ENCODE results near the gene SNAPC4. TPM values are rescaled to one million over a fixed set of nuclear protein-coding genes. Genes with fewer than 3 reads are reported as not detected.

The SNAPC4 gene
- total RNA-seq, 5 donors from 2014 or later (not counting 1 experiment from before 2014, with no cell fraction given) = 10.5 to 15.7 (median 13.3) TPM

GRCh38 chr9:136395345-136396218 lies 4.4 kb downstream of the SNAPC4 start:
- Histone ChIP-seq H3K9me3 (no peaks in the 10 kb centered on the region), H3K4me1 (ENCODE audit: control insufficient read depth in 1 of 2, extremely low read depth in 1 of 2, insufficient read depth in 2 of 2, low read length in 2 of 2) (peaks cover 5 to 19% of the 10 kb centered on the region in 2 experiments), H3K27me3 (replicated peaks in 1 of 2; ENCODE audit: control insufficient read depth in 2 of 2, extremely low read depth in 1 of 2, insufficient read depth in 2 of 2, low read length in 1 of 2) (peaks cover 0 to 4% of the 10 kb centered on the region in 2 experiments), H3K27ac (ENCODE audit: low read length) (no peak overlapping the region), H3K4me3 (ENCODE audit: control insufficient read depth in 1 of 2, extremely low read depth in 1 of 2, low read length in 1 of 2) (no peak overlapping the region), H3K36me3 (ENCODE audit: control insufficient read depth in 2 of 2, extremely low read depth in 1 of 2, insufficient read depth in 1 of 2, low read length in 1 of 2) (peaks cover 0 to 65% of the 10 kb centered on the region in 2 donors)
- Mint-ChIP-seq H3K36me3 (peaks cover 29% of the 10 kb centered on the region), H3K27me3 (no peaks in the 10 kb centered on the region), H3K9me3 (no peaks in the 10 kb centered on the region), H3K4me3 (no peak overlapping the region), H3K27ac (no peak overlapping the region), H3K4me1 (peaks cover 13 to 19% (median 16%) of the 10 kb centered on the region in 3 donors)
- POLR2A ChIA-PET = no interaction called here
- ATAC-seq (replicated peaks in 1 of 4) (no peak), DNase-seq (no peak)
- CTCF ChIA-PET = interaction anchor here in 1 of 2 donors (0.5 kb wide), 1 partner anchor 276 kb away, joined by 3 read pairs; no protein-coding TSS in a partner anchor
- WGBS (ENCODE audit: insufficient coverage) = 95% methylated on average over 23 of the region's 26 CpGs

- Mint-ChIP-seq H3K9me3 (no peaks in the 10 kb centered on the region), H3K27ac (no peak overlapping the region), H3K4me3 (no peak overlapping the region), H3K36me3 (peaks cover 30% of the 10 kb centered on the region), H3K4me1 (peaks cover 9 to 16% (median 15%) of the 10 kb centered on the region in 3 donors), H3K27me3 (no peaks in the 10 kb centered on the region)
- Histone ChIP-seq H3K9me3 (no peaks in the 10 kb centered on the region), H3K4me3 (ENCODE audit: control insufficient read depth in 1 of 2, extremely low read depth in 1 of 2, low read length in 1 of 2) (no peak overlapping the region), H3K27me3 (replicated peaks in 1 of 2; ENCODE audit: control insufficient read depth in 2 of 2, extremely low read depth in 1 of 2, insufficient read depth in 2 of 2, low read length in 1 of 2) (peaks cover 0 to 4% of the 10 kb centered on the region in 2 experiments), H3K4me1 (ENCODE audit: control insufficient read depth in 1 of 2, extremely low read depth in 1 of 2, insufficient read depth in 2 of 2, low read length in 2 of 2) (peaks cover 4 to 14% of the 10 kb centered on the region in 2 experiments), H3K36me3 (ENCODE audit: control insufficient read depth in 2 of 2, extremely low read depth in 1 of 2, insufficient read depth in 1 of 2, low read length in 1 of 2) (peaks cover 0 to 66% of the 10 kb centered on the region in 2 donors), H3K27ac (ENCODE audit: low read length) (no peak overlapping the region)
- DNase-seq (no peak), ATAC-seq (replicated peaks in 1 of 4) (no peak)
- CTCF ChIA-PET = no interaction called here
- WGBS (ENCODE audit: insufficient coverage) = 91% methylated on average over 4 of the region's 13 CpGs
- POLR2A ChIA-PET = no interaction called here
Measured at GRCh38 chr9:136395020-136395340, 5.0 kb downstream of the SNAPC4 start.

DNA sequence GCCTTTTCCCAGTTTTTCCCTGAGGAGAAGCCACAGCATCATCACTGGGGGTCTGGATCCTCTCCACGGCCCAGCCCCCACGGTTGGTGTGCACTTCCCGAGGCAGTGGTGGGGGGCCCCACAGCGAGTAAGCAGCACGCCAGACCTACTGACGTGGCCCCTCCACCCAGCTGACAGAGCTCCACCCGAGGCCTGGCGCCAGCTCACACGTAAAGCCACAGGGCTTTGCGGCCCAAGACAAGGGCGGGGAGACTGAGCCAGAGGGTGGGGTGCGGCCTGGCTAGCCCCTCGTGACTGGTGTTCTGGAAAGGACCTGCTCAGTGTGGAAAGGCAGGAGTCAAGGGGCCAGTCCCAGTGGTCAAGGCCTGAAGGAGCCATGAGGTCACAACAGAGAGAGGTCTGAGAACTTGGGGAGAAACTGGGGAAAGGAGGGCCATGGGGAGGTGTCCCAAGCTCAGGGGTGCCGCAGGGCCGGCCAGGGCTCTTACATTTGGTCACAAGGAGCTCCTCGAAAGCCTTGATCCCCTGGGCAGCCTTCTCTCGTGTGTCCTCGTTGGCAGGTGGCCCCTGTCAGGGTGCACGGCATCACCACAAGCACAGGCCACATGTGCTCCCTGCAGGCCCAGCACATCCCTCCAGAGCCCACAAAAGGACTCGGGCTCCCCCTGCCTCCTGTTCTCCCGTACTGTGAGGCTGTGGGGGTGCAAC lies 5.5 kb downstream of the SNAPC4 start:
- no peaks in the 10 kb centered on the region for H3K9me3 Mint-ChIP-seq
- Histone ChIP-seq H3K27me3 (replicated peaks in 1 of 2; ENCODE audit: control insufficient read depth in 2 of 2, extremely low read depth in 1 of 2, insufficient read depth in 2 of 2, low read length in 1 of 2) (peaks cover 0 to 4% of the 10 kb centered on the region in 2 experiments), H3K4me3 (ENCODE audit: control insufficient read depth in 1 of 2, extremely low read depth in 1 of 2, low read length in 1 of 2) (no peak overlapping the region), H3K9me3 (no peaks in the 10 kb centered on the region), H3K27ac (ENCODE audit: low read length) (no peak overlapping the region), H3K36me3 (ENCODE audit: control insufficient read depth in 2 of 2, extremely low read depth in 1 of 2, insufficient read depth in 1 of 2, low read length in 1 of 2) (peaks cover 0 to 71% of the 10 kb centered on the region in 2 donors), H3K4me1 (ENCODE audit: control insufficient read depth in 1 of 2, extremely low read depth in 1 of 2, insufficient read depth in 2 of 2, low read length in 2 of 2) (peaks cover 4 to 13% of the 10 kb centered on the region in 2 experiments)
- peaks cover 33% of the 10 kb centered on the region for H3K36me3 Mint-ChIP-seq
- POLR2A ChIA-PET = interaction anchor here in 1 of 2 donors (0.5 kb wide), 1 partner anchor 13 kb away, joined by 4 read pairs; no protein-coding TSS in a partner anchor
- no peak overlapping the region for H3K27ac Mint-ChIP-seq
- CTCF ChIA-PET = no interaction called here
- no peak overlapping the region for H3K4me3 Mint-ChIP-seq
- ATAC-seq (replicated peaks in 1 of 4) (no peak), DNase-seq (no peak)
- H3K4me1 Mint-ChIP-seq = peaks cover 9 to 16% (median 15%) of the 10 kb centered on the region in 3 donors
- H3K27me3 Mint-ChIP-seq = no peaks in the 10 kb centered on the region
- 94% methylated on average over 21 of the region's 21 CpGs for WGBS (ENCODE audit: insufficient coverage)

GRCh38 chr9:136393531-136393930 lies 6.4 kb downstream of the SNAPC4 start:
- Histone ChIP-seq H3K36me3 (ENCODE audit: control insufficient read depth in 2 of 2, extremely low read depth in 1 of 2, insufficient read depth in 1 of 2, low read length in 1 of 2) (peaks cover under 1 to 80% of the 10 kb centered on the region in 2 donors), H3K9me3 (no peaks in the 10 kb centered on the region), H3K4me3 (ENCODE audit: control insufficient read depth in 1 of 2, extremely low read depth in 1 of 2, low read length in 1 of 2) (no peak overlapping the region), H3K27me3 (replicated peaks in 1 of 2; ENCODE audit: control insufficient read depth in 2 of 2, extremely low read depth in 1 of 2, insufficient read depth in 2 of 2, low read length in 1 of 2) (peaks cover 0 to 4% of the 10 kb centered on the region in 2 experiments), H3K4me1 (ENCODE audit: control insufficient read depth in 1 of 2, extremely low read depth in 1 of 2, insufficient read depth in 2 of 2, low read length in 2 of 2) (peaks cover 0 to 4% of the 10 kb centered on the region in 2 experiments), H3K27ac (ENCODE audit: low read length) (no peak overlapping the region)
- ATAC-seq (replicated peaks in 1 of 4) = no peak
- 92% methylated on average over 8 of the region's 17 CpGs for WGBS (ENCODE audit: insufficient coverage)
- no peak for DNase-seq
- Mint-ChIP-seq H3K9me3 (no peaks in the 10 kb centered on the region), H3K27me3 (no peaks in the 10 kb centered on the region), H3K27ac (no peak overlapping the region), H3K4me3 (no peak overlapping the region), H3K4me1 (peaks cover under 1 to 7% (median 6%) of the 10 kb centered on the region in 3 donors), H3K36me3 (peaks cover 39% of the 10 kb centered on the region)
- CTCF ChIA-PET = no interaction called here
- POLR2A ChIA-PET = interaction anchor here in 1 of 2 donors (0.5 kb wide), 2 partner anchors 12 to 23 kb away, joined by 3 to 4 read pairs; no protein-coding TSS in a partner anchor

- no peak overlapping the region for H3K27ac ChIP-seq (ENCODE audit: low read length)
- no peaks in the 10 kb centered on the region for H3K4me1 ChIP-seq (ENCODE audit: control insufficient read depth in 1 of 2, extremely low read depth in 1 of 2, insufficient read depth in 2 of 2, low read length in 2 of 2)
- ATAC-seq (replicated peaks in 1 of 4) = no peak
- DNase-seq = no peak
- H3K27me3 ChIP-seq (replicated peaks in 1 of 2; ENCODE audit: control insufficient read depth in 2 of 2, extremely low read depth in 1 of 2, insufficient read depth in 2 of 2, low read length in 1 of 2) = peaks cover 0 to 4% of the 10 kb centered on the region in 2 experiments
- Mint-ChIP-seq H3K27me3 (no peaks in the 10 kb centered on the region), H3K4me1 (peaks cover 0 to 2% (median 2%) of the 10 kb centered on the region in 3 donors), H3K27ac (no peak overlapping the region), H3K9me3 (no peaks in the 10 kb centered on the region), H3K4me3 (no peak overlapping the region), H3K36me3 (peaks cover 43% of the 10 kb centered on the region)
- peaks cover 4 to 83% of the 10 kb centered on the region in 2 donors for H3K36me3 ChIP-seq (ENCODE audit: control insufficient read depth in 2 of 2, extremely low read depth in 1 of 2, insufficient read depth in 1 of 2, low read length in 1 of 2)
- CTCF ChIA-PET = no interaction called here
- 93% methylated on average over 18 of the region's 21 CpGs for WGBS (ENCODE audit: insufficient coverage)
- POLR2A ChIA-PET = interaction anchor here in 1 of 2 donors (0.5 kb wide), 2 partner anchors 10 to 24 kb away, joined by 3 read pairs; no protein-coding TSS in a partner anchor
- H3K9me3 ChIP-seq = no peaks in the 10 kb centered on the region
- H3K4me3 ChIP-seq (ENCODE audit: control insufficient read depth in 1 of 2, extremely low read depth in 1 of 2, low read length in 1 of 2) = no peak overlapping the region
Measured at GRCh38 chr9:136392538-136393449, 7.2 kb downstream of the SNAPC4 start.

Measured in T-cell (primary cell).